PC-3 (cell line): ENCODE results near the gene WDFY4. TPM values are rescaled to one million over a fixed set of nuclear protein-coding genes. Genes with fewer than 3 reads are reported as not detected.

Source experiments
- ATAC-seq: fragments of 200-7000 bp; cut with Tn5 transposase; 2 replicates; pipeline ENCODE4 v1.9.1; 2020; ENCODE audit warnings: mild to moderate bottlenecking, moderate library complexity
- BruUV-seq: library from RNA; stranded (reverse); fragments of 400-500 nt; replicated peaks from 2 replicates; lab custom pipeline; 2021; lab: Mats Ljungman, UMichigan
- CTCF ChIA-PET: fragments of 300-600 bp; sonication (Branson Sonifier 250); formaldehyde crosslinking; loops from one replicate; lab custom pipeline; 2022; ENCODE audit warnings: antibody characterized with exemption; lab: Charles Lee
- POLR2A ChIA-PET: fragments of 300-600 bp; sonication (Branson Sonifier 250); formaldehyde crosslinking; loops from one replicate; lab custom pipeline; 2022; ENCODE audit warnings: antibody characterized with exemption; ENCODE audit not compliant: unreplicated experiment; lab: Charles Lee
- DNase-seq: peaks from one replicate; pipeline ENCODE4 v3.0.0-alpha.2; 2015
- H2AFZ ChIP-seq: fragments of 300-600 bp; sonication (generic); 2 replicates; pipeline ENCODE4 v1.6.0; 2016; ENCODE audit warnings: antibody characterized with exemption, low read length
- H3F3A ChIP-seq: fragments of 300-600 bp; sonication (generic); one replicate; pipeline ENCODE4 v1.6.0; 2017; ENCODE audit warnings: antibody characterized with exemption, low read length, control low read depth, mild to moderate bottlenecking; ENCODE audit not compliant: unreplicated experiment
- H3K27ac ChIP-seq: fragments of 300-600 bp; sonication (generic); 2 replicates; pipeline ENCODE4 v1.5.1; 2016; ENCODE audit warnings: mild to moderate bottlenecking, low read length
- H3K27me3 ChIP-seq: fragments of 300-600 bp; sonication (generic); 2 replicates; pipeline ENCODE4 v1.6.1; 2016; ENCODE audit warnings: low read length, mixed read lengths
- H3K36me3 ChIP-seq: fragments of 300-600 bp; sonication (generic); 2 replicates; pipeline ENCODE4 v1.6.1; 2016; ENCODE audit warnings: low read depth, mixed run types, low read length, mixed read lengths
- H3K4me1 ChIP-seq: fragments of 300-600 bp; sonication (generic); 2 replicates; pipeline ENCODE4 v1.5.1; 2016; ENCODE audit warnings: low read length; ENCODE audit not compliant: insufficient read depth
- H3K4me2 ChIP-seq: fragments of 300-600 bp; sonication (generic); 2 replicates; pipeline ENCODE4 v1.6.0; 2016; ENCODE audit warnings: low read length
- H3K4me3 ChIP-seq: fragments of 300-600 bp; sonication (generic); 2 replicates; pipeline ENCODE4 v1.5.1; 2016; ENCODE audit warnings: mild to moderate bottlenecking, low read length, mixed read lengths
- H3K79me2 ChIP-seq: fragments of 300-600 bp; sonication (generic); 2 replicates; pipeline ENCODE4 v1.6.1; 2017; ENCODE audit warnings: low read length, mixed read lengths
- H3K9ac ChIP-seq: fragments of 300-600 bp; sonication (generic); 2 replicates; pipeline ENCODE4 v1.6.0; 2016; ENCODE audit warnings: mild to moderate bottlenecking, low read length
- H3K9me2 ChIP-seq: fragments of 300-600 bp; sonication (generic); replicated peaks from 2 replicates; pipeline ENCODE4 v1.6.1; 2016; ENCODE audit warnings: mixed run types, low read length, mixed read lengths
- H3K9me3 ChIP-seq: fragments of 300-600 bp; sonication (generic); 2 replicates; pipeline ENCODE4 v1.6.1; 2016; ENCODE audit warnings: low read length, mixed read lengths
- H4K20me1 ChIP-seq: fragments of 300-600 bp; sonication (generic); 2 replicates; pipeline ENCODE4 v1.6.1; 2016; ENCODE audit warnings: low read length, mixed read lengths
- CTCF ChIP-seq: fragments of 300-600 bp; sonication (generic); conservative IDR thresholded peaks from 2 replicates; pipeline ENCODE4 v1.5.1; 2017; ENCODE audit warnings: antibody characterized with exemption, low read depth, mild to moderate bottlenecking, low read length
- EZH2 ChIP-seq: fragments of 300-600 bp; sonication (generic); IDR thresholded peaks from one replicate; pipeline ENCODE4 v1.6.1; 2017; ENCODE audit warnings: antibody characterized with exemption, mild to moderate bottlenecking, low read length; ENCODE audit not compliant: unreplicated experiment
- EZH2phosphoT487 ChIP-seq: fragments of 300-600 bp; sonication (generic); IDR thresholded peaks from 2 replicates; pipeline ENCODE4 v1.6.1; 2018; ENCODE audit warnings: mild to moderate bottlenecking, antibody characterized with exemption, low read length, borderline replicate concordance
- intact Hi-C: fragments of 100-400 bp; cut with micrococcal nuclease; formaldehyde crosslinking; loops from 2 replicates; pipeline ENCODE4 v1.9.0; 2023
- total RNA-seq: library from RNA; depleted of rRNA; stranded (reverse); fragments of >200 nt; gene quantifications from 2 replicates; pipeline ENCODE4 v1.2.3, GENCODE V29; 2014

WDFY4 gene
- total RNA-seq, 1 experiment from 2014 or later: not detected

GRCh38 chr10:48762064-48763042, 77.7 kb downstream of the WDFY4 start:
- Histone ChIP-seq H3F3A (no peaks in the 10 kb centered on the region), H4K20me1 (no peaks in the 10 kb centered on the region), H3K36me3 (no peaks in the 10 kb centered on the region), H3K79me2 (no peaks in the 10 kb centered on the region), H2AFZ (no peak overlapping the region), H3K27ac (no peak overlapping the region), H3K4me3 (no peak overlapping the region), H3K27me3 (peaks cover 68% of the 10 kb centered on the region), H3K4me1 (no peaks in the 10 kb centered on the region), H3K9me2 (no peaks in the 10 kb centered on the region), H3K4me2 (no peak overlapping the region), H3K9me3 (no peaks in the 10 kb centered on the region), H3K9ac (no peak overlapping the region)
- intact Hi-C loops: no loop called here
- peak; percentile 12 for DNase-seq
- CTCF ChIA-PET: interaction anchor here (0.5 kb wide), 1 partner anchor 165 kb away, joined by 4 read pairs; no protein-coding TSS in a partner anchor
- no peak for ATAC-seq
- POLR2A ChIA-PET: no interaction called here
- BruUV-seq: no TSS peak
- TF ChIP-seq EZH2phosphoT487 (no peak), EZH2 (no peak), CTCF (no peak)

- ATAC-seq: no peak
- H3K79me2 ChIP-seq: no peaks in the 10 kb centered on the region
- H3F3A ChIP-seq: no peaks in the 10 kb centered on the region
- no peak for TF ChIP-seq CTCF
- TF ChIP-seq EZH2: no peak
- no peak for TF ChIP-seq EZH2phosphoT487
- BruUV-seq: no TSS peak
- POLR2A ChIA-PET: no interaction called here
- H4K20me1 ChIP-seq: no peaks in the 10 kb centered on the region
- H2AFZ ChIP-seq: no peak overlapping the region
- H3K9me3 ChIP-seq: no peaks in the 10 kb centered on the region
- no peak overlapping the region for H3K9ac ChIP-seq
- intact Hi-C loops: no loop called here
- H3K27me3 ChIP-seq: peaks cover 71% of the 10 kb centered on the region
- H3K27ac ChIP-seq: no peak overlapping the region
- no peak for DNase-seq
- H3K4me2 ChIP-seq: no peak overlapping the region
- H3K36me3 ChIP-seq: no peaks in the 10 kb centered on the region
- no peak overlapping the region for H3K4me3 ChIP-seq
- H3K9me2 ChIP-seq: no peaks in the 10 kb centered on the region
- no peaks in the 10 kb centered on the region for H3K4me1 ChIP-seq
- CTCF ChIA-PET: no interaction called here
Measured at GRCh38 chr10:48763403-48763965, 78.8 kb downstream of the WDFY4 start.

GRCh38 chr10:48764486-48764885, 79.8 kb downstream of the WDFY4 start:
- no peak overlapping the region for H3K4me2 ChIP-seq
- intact Hi-C loops: no loop called here
- POLR2A ChIA-PET: no interaction called here
- no peaks in the 10 kb centered on the region for H3K9me3 ChIP-seq
- H3K4me1 ChIP-seq: no peaks in the 10 kb centered on the region
- no peaks in the 10 kb centered on the region for H4K20me1 ChIP-seq
- H3K36me3 ChIP-seq: no peaks in the 10 kb centered on the region
- ATAC-seq (no peak), DNase-seq (no peak)
- no peak overlapping the region for H3K27ac ChIP-seq
- peaks cover 73% of the 10 kb centered on the region for H3K27me3 ChIP-seq
- BruUV-seq: no TSS peak
- TF ChIP-seq EZH2 (no peak), CTCF (no peak), EZH2phosphoT487 (no peak)
- no peak overlapping the region for H3K4me3 ChIP-seq
- no peaks in the 10 kb centered on the region for H3F3A ChIP-seq
- H2AFZ ChIP-seq: no peak overlapping the region
- H3K9me2 ChIP-seq: no peaks in the 10 kb centered on the region
- no peak overlapping the region for H3K9ac ChIP-seq
- CTCF ChIA-PET: no interaction called here
- H3K79me2 ChIP-seq: no peaks in the 10 kb centered on the region
